CD4-positive, alpha-beta T cell treated with Interleukin-4 for 1 hour (primary cell): Measurements from ENCODE around the gene WFS1.
A peak's percentile ranks its signal among the peaks of the same experiment; 100 is the strongest.

Experiments used
- DNase-seq, 2 donors: peaks; one replicate each; pipeline ENCODE4 v3.0.0-alpha.2; 2020 to 2022

Gene WFS1

GRCh38 chr4:6326312-6327060 lies 56.8 kb downstream of the WFS1 start:
- DNase-seq: no peak

GRCh38 chr4:6327220-6327917 lies 57.7 kb downstream of the WFS1 start:
- peak; percentile 72 to 74 for DNase-seq

- no peak for DNase-seq
Observed at GRCh38 chr4:6328526-6328925, 58.9 kb downstream of the WFS1 start.

GRCh38 chr4:6329478-6330383 lies 60.1 kb downstream of the WFS1 start:
- DNase-seq: no peak

DNA sequence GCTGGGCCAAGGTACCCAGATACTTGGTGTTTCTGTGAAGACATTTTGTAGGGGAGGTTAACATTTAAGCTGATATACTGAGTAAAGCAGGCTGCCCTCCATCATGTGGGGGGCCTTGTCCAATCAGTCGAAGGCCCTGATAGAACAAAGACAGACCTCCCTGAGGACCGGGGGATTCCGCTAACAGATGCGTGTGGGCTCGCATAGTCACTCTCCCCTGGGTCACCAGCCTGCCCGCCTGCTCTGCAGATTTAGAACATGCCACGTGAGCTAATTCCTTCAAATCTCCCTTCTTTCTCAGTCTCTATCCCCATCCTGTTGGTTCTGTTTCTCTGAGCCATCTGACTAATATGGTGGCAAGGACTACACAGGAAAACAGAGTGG lies 60.7 kb downstream of the WFS1 start:
- DNase-seq: no peak

GRCh38 chr4:6331018-6331417 lies 61.4 kb downstream of the WFS1 start:
- DNase-seq: peak in 1 of 2 donors; percentile 24

GRCh38 chr4:6331468-6331867 lies 61.8 kb downstream of the WFS1 start:
- DNase-seq: no peak

- DNase-seq: peak in 1 of 2 donors; percentile 22
Observed at GRCh38 chr4:6332042-6332668, 62.5 kb downstream of the WFS1 start.

- DNase-seq: no peak
Observed at GRCh38 chr4:6332669-6333050, 63.0 kb downstream of the WFS1 start.

GRCh38 chr4:6333301-6334202 lies 63.9 kb downstream of the WFS1 start:
- DNase-seq: no peak

DNA sequence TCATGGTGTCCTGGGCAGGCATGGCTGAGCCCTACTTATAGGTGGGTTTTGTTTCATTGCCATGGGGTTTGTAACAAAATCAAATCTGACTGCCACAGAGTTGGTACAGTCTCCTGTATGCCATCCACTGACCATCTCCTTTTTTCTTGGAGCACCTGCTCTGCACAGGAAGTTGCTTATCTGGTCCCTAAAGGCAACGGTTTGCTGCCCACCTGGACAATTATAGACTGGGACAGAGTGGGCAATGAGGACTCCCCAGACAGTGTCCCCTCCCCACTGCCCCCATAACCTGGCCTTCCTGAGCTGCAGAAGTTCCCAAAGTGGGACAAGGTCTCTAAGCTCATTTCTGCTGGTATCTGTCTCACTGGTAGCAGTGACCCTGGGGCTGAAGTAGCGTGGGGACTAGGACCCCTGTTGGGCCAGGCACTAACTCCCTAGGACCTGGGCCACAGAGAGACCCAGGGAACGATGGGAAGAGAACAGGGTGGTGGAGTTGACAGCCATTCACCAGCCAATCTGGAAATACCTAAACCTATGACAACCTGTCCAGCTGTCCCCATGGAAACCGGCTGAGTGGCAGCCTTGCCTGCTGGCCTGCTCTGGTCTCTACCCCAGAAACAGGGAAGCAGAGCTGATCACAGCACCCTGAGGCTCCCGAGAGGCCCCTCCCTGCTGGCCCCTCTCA lies 64.7 kb downstream of the WFS1 start:
- DNase-seq: no peak

- DNase-seq: no peak
Observed at GRCh38 chr4:6335040-6335590, 65.5 kb downstream of the WFS1 start.

GRCh38 chr4:6336166-6336565 lies 66.5 kb downstream of the WFS1 start:
- DNase-seq: no peak

- DNase-seq: no peak
Observed at GRCh38 chr4:6337331-6337935, 67.8 kb downstream of the WFS1 start.

GRCh38 chr4:6338175-6338950 lies 68.7 kb downstream of the WFS1 start:
- DNase-seq: peak in 1 of 2 donors; percentile 39

- no peak for DNase-seq
Observed at GRCh38 chr4:6338951-6339817, 69.5 kb downstream of the WFS1 start.

- DNase-seq: no peak
Observed at GRCh38 chr4:6339818-6340445, 70.3 kb downstream of the WFS1 start.

DNA sequence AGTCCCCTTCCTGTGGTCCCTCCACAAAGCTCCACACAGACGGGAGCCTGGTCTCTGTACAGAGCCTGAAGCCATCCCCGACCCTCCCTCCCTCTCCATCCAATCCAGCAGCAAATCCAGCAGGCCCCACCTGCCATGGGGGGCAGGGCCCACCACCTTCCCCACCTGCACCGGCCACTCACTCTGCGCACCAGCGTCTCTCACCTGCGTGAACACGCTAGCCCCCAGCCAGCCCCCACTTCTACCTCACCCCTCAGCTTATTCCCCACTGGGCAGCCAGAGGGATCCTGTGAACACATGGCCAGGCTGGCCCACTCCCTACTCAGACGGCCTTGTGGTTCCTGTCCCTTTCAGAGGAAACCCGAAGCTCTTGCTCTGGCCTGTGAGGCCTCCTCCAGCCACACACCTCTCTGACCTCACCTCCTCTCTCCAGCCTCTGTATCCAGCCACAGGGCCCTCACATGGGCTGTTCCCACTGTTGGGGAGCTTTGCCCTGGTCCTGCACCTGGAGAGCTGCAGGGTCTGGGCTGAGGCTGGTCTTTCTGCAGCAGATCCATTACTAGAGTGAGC lies 70.9 kb downstream of the WFS1 start:
- no peak for DNase-seq
